ENCODE results near the gene LMOD1. TPM values are rescaled to one million over a fixed set of nuclear protein-coding genes. Genes with fewer than 3 reads are reported as not detected.

The LMOD1 gene
- total RNA-seq, 1 donor from 2014 or later = 83.6 TPM

- no peak overlapping the region for H3K27ac Mint-ChIP-seq (ENCODE audit: unreplicated experiment)
- TF ChIP-seq CTCF (IDR thresholded peaks at IDR 0.05) = no peak
- no peak for DNase-seq (ENCODE audit: low spot score)
- no peak overlapping the region for H3K4me3 Mint-ChIP-seq (ENCODE audit: unreplicated experiment)
- no peaks in the 10 kb centered on the region for H3K27me3 Mint-ChIP-seq (ENCODE audit: low read depth)
- peaks cover 18% of the 10 kb centered on the region for H3K36me3 Mint-ChIP-seq (ENCODE audit: low read depth)
- H3K9me3 Mint-ChIP-seq (ENCODE audit: low read depth) = no peaks in the 10 kb centered on the region
- H3K4me1 Mint-ChIP-seq (ENCODE audit: low read depth) = peaks cover 24% of the 10 kb centered on the region
These were observed 12.0 kb upstream of the LMOD1 start for GRCh38 chr1:201958348-201958747.

- Mint-ChIP-seq H3K4me3 (ENCODE audit: unreplicated experiment) (peak overlapping the region; percentile 92), H3K27me3 (ENCODE audit: low read depth) (no peaks in the 10 kb centered on the region), H3K27ac (ENCODE audit: unreplicated experiment) (peak overlapping the region; percentile 100), H3K36me3 (ENCODE audit: low read depth) (peaks cover 10% of the 10 kb centered on the region), H3K4me1 (ENCODE audit: low read depth) (peaks cover 24% of the 10 kb centered on the region), H3K9me3 (ENCODE audit: low read depth) (no peaks in the 10 kb centered on the region)
- TF ChIP-seq CTCF (IDR thresholded peaks at IDR 0.05) = no peak
- no peak for DNase-seq (ENCODE audit: low spot score)
These were observed 9.4 kb upstream of the LMOD1 start for GRCh38 chr1:201955729-201956143.

GRCh38 chr1:201955009-201955728, 8.8 kb upstream of the LMOD1 start, which contains the start of gene TIMM17A:
Gene TIMM17A, plus strand, starts transcription at chr1:201955503. Its CDS starts 24 bp downstream, at chr1:201955527.
- Mint-ChIP-seq H3K4me1 (ENCODE audit: low read depth) (peaks cover 25% of the 10 kb centered on the region), H3K36me3 (ENCODE audit: low read depth) (peaks cover 5% of the 10 kb centered on the region), H3K27ac (ENCODE audit: unreplicated experiment) (peak within 1 kb of the TSS; percentile 100), H3K9me3 (ENCODE audit: low read depth) (no peaks in the 10 kb centered on the region), H3K27me3 (ENCODE audit: low read depth) (no peaks in the 10 kb centered on the region), H3K4me3 (ENCODE audit: unreplicated experiment) (peak within 1 kb of the TSS; percentile 92)
- DNase-seq (ENCODE audit: low spot score) = peak; percentile 98
- TF ChIP-seq CTCF (IDR thresholded peaks at IDR 0.05) = no peak

- Mint-ChIP-seq H3K27ac (ENCODE audit: unreplicated experiment) (peak overlapping the region; percentile 100), H3K9me3 (ENCODE audit: low read depth) (no peaks in the 10 kb centered on the region), H3K4me3 (ENCODE audit: unreplicated experiment) (peak overlapping the region; percentile 92), H3K36me3 (ENCODE audit: low read depth) (peaks cover 5% of the 10 kb centered on the region), H3K4me1 (ENCODE audit: low read depth) (peaks cover 32% of the 10 kb centered on the region), H3K27me3 (ENCODE audit: low read depth) (no peaks in the 10 kb centered on the region)
- DNase-seq (ENCODE audit: low spot score) = no peak
- TF ChIP-seq CTCF (IDR thresholded peaks at IDR 0.05) = no peak
These were observed 8.1 kb upstream of the LMOD1 start for GRCh38 chr1:201954263-201955008.

GRCh38 chr1:201949491-201949890, 3.1 kb upstream of the LMOD1 start:
- H3K9me3 Mint-ChIP-seq (ENCODE audit: low read depth) = no peaks in the 10 kb centered on the region
- H3K4me3 Mint-ChIP-seq (ENCODE audit: unreplicated experiment) = no peak overlapping the region
- no peak for DNase-seq (ENCODE audit: low spot score)
- H3K27me3 Mint-ChIP-seq (ENCODE audit: low read depth) = no peaks in the 10 kb centered on the region
- H3K36me3 Mint-ChIP-seq (ENCODE audit: low read depth) = no peaks in the 10 kb centered on the region
- peaks cover 55% of the 10 kb centered on the region for H3K4me1 Mint-ChIP-seq (ENCODE audit: low read depth)
- H3K27ac Mint-ChIP-seq (ENCODE audit: unreplicated experiment) = peak overlapping the region; percentile 80
- TF ChIP-seq CTCF (IDR thresholded peaks at IDR 0.05) = no peak
